ENCODE results near the gene ENOX2.
"Not testable (repeated sequence)": the region's sequence is repeated elsewhere in the genome, so short reads cannot be mapped to it uniquely, and the experiment has no call there.

Gene ENOX2, protein sequence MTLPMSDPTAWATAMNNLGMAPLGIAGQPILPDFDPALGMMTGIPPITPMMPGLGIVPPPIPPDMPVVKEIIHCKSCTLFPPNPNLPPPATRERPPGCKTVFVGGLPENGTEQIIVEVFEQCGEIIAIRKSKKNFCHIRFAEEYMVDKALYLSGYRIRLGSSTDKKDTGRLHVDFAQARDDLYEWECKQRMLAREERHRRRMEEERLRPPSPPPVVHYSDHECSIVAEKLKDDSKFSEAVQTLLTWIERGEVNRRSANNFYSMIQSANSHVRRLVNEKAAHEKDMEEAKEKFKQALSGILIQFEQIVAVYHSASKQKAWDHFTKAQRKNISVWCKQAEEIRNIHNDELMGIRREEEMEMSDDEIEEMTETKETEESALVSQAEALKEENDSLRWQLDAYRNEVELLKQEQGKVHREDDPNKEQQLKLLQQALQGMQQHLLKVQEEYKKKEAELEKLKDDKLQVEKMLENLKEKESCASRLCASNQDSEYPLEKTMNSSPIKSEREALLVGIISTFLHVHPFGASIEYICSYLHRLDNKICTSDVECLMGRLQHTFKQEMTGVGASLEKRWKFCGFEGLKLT

GRCh38 chrX:130902783-130903613, at the start of gene ENOX2:
Gene ENOX2, minus strand, starts transcription at chrX:130903209. Its CDS starts 199,993 bp downstream, at chrX:130703216.
- TF ChIP-seq CTCF (IDR thresholded peaks at IDR 0.05; ENCODE audit: insufficient read depth, low read depth, low read length, missing control alignments) = no peak
- peak within 1 kb of the TSS; percentile 64 for H3K4me3 ChIP-seq (ENCODE audit: low read depth, low read length)
- DNase-seq (ENCODE audit: low read depth) = peak; percentile 95

DNA sequence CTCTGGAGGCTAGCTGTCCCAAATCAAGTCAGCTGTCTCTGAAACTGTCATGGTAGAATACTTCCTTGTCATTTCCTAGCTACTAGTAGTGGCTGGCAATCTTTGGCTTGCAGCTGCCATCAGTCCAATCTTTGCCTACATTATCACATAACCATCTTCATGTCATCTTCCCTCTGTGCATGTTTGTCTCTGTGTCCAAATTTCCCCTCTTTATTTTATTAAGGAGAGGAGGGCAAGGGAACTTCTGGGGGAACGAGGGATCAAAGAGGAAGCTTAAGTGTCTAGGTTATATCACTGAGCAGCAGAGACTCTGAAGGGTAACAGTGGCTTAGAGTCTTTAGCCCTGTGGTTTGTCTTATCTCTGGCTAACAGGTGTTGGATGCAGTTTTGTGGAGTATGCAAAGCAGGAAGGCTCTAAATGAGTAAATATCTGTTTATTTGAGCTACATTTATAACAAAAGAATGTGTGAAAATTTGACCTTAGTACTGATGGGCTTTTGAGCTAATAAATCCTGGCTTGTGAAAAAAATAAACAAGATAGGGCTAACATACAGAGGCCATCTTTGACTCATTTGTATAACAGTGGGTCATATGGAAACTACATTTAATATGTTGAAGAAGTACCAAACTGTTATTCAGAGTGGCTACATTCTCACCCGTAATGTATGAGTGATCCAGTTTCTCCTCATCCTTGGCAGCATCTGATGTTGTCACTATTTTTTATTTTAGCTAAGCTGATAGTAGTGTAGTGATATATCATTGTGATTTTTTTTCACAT, 49.4 kb upstream of the ENOX2 start:
- TF ChIP-seq CTCF (IDR thresholded peaks at IDR 0.05; ENCODE audit: insufficient read depth, low read depth, low read length, missing control alignments) = no peak
- peak; percentile 37 for DNase-seq (ENCODE audit: low read depth)
- H3K4me3 ChIP-seq (ENCODE audit: low read depth, low read length) = no peak overlapping the region

GRCh38 chrX:130944230-130944629, 41.2 kb upstream of the ENOX2 start:
- TF ChIP-seq CTCF (IDR thresholded peaks at IDR 0.05; ENCODE audit: insufficient read depth, low read depth, low read length, missing control alignments) = no peak
- H3K4me3 ChIP-seq (ENCODE audit: low read depth, low read length) = no peak overlapping the region
- no peak for DNase-seq (ENCODE audit: low read depth)

- no peak overlapping the region for H3K4me3 ChIP-seq (ENCODE audit: low read depth, low read length)
- no peak for DNase-seq (ENCODE audit: low read depth)
- TF ChIP-seq CTCF (IDR thresholded peaks at IDR 0.05; ENCODE audit: insufficient read depth, low read depth, low read length, missing control alignments) = no peak
These were observed 34.1 kb upstream of the ENOX2 start for GRCh38 chrX:130937101-130937500.

- no peak for TF ChIP-seq CTCF (IDR thresholded peaks at IDR 0.05; ENCODE audit: insufficient read depth, low read depth, low read length, missing control alignments)
- no peak for DNase-seq (ENCODE audit: low read depth)
- H3K4me3 ChIP-seq (ENCODE audit: low read depth, low read length) = no peak overlapping the region
These were observed 30.3 kb upstream of the ENOX2 start for GRCh38 chrX:130933358-130933757.

DNA sequence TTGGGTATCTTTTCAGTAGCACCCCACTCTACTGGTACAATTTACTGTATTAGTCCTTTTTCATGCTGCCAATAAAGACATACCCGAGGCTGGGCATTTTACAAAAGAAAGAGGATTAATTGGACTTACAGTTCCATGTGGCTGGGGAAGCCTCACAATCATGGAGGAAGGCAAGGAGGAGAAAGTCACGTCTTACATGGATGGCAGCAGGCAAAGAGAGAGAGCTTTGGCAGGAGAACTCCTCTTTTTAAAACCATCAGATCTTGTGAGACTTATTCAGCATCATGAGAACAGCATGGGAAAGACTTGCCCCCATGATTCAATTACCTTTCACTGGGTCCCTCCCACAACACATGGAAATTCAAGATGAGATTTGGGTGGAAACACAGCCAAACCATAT, 17.4 kb upstream of the ENOX2 start:
- H3K4me3 ChIP-seq (ENCODE audit: low read depth, low read length); DNase-seq (ENCODE audit: low read depth): not testable (repeated sequence)

DNA sequence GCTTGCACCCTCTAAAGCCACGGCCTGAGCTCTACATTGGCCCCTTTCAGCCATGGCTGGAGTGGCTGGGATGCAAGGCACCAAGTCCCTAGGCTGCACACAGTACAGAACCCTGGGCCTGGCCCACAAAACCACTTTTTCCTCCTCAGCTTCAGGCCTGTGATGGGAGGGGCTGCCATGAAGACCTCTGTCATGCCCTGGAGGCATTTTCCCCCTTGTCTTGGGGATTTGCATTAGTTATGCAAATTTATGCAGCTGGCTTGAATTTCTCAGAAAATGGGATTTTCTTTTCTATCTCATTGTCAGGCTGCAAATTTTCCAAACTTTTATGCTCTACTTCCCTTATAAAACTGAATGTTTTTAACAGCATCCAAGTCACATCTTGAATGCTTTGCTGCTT, 16.7 kb upstream of the ENOX2 start:
- not testable (repeated sequence) for H3K4me3 ChIP-seq (ENCODE audit: low read depth, low read length); DNase-seq (ENCODE audit: low read depth)

- DNase-seq (ENCODE audit: low read depth); H3K4me3 ChIP-seq (ENCODE audit: low read depth, low read length): not testable (repeated sequence)
These were observed 15.5 kb upstream of the ENOX2 start for GRCh38 chrX:130918498-130918897.
